HG03520 (cell line): Measurements from ENCODE around the gene COQ9.
A peak's percentile ranks its signal among the peaks of the same experiment; 100 is the strongest.

Source experiments
- ATAC-seq: cut with Tn5 transposase; IDR thresholded peaks from one replicate; pipeline ENCODE4 v1.9.1; 2021; ENCODE audit warnings: mild to moderate bottlenecking, moderate library complexity; ENCODE audit not compliant: unreplicated experiment

The COQ9 gene

GRCh38 chr16:57471852-57472664 is 24.8 kb downstream of the COQ9 start:
- ATAC-seq, result no peak

- ATAC-seq, result no peak
These were observed 25.4 kb downstream of the COQ9 start for GRCh38 chr16:57472665-57473060.

DNA sequence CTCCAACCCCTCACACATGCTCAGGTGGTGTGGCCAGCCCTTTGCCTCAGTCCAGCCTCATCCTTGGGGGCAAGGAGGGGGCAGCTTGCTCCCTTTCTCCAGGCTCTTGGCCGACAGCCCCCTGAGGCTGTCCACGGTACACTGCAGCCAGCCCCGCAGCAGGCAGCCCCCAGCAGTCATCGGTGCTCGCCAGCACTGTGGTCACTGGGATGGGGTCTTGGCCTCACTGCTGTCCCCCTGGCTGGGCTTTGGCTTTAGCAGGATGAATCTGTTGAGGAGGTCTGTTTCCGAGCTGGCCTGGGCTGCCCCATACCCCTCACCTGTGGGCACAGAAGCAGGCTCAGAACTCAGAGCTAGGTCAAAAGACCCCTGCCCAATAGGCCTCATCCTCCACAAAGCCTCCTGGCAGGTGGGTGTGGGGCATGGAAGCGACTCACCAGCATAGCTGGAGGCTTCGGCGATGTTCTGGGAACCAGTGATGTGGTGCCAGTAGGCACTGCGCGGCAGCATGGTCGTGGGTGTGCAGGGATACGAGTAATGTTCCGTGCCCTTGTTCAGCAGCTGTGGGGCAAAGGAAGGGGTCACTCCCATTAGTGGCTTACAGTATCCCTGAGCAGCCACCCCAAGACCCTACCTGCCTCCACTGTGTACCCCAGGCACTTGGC is 26.0 kb downstream of the COQ9 start:
- no peak for ATAC-seq

DNA sequence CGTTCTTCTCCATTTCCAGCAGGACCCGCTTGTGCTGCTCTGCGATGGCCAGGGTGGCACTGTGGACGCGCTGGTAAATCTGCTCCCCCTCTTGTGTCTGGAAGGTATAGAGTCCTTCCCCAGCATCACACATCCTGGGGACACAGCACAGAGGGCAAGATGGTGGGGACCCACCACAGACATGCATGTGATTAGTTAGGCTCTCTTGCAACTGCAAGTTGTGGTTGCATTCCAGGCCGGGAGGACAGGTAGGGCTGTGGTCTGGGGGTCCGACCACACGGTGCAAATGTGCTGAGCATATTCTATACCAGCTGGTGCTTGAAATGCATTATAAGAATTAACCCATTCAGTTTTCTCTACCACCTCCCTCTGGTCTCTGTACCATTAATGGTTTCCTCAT is 26.6 kb downstream of the COQ9 start:
- no peak for ATAC-seq

DNA sequence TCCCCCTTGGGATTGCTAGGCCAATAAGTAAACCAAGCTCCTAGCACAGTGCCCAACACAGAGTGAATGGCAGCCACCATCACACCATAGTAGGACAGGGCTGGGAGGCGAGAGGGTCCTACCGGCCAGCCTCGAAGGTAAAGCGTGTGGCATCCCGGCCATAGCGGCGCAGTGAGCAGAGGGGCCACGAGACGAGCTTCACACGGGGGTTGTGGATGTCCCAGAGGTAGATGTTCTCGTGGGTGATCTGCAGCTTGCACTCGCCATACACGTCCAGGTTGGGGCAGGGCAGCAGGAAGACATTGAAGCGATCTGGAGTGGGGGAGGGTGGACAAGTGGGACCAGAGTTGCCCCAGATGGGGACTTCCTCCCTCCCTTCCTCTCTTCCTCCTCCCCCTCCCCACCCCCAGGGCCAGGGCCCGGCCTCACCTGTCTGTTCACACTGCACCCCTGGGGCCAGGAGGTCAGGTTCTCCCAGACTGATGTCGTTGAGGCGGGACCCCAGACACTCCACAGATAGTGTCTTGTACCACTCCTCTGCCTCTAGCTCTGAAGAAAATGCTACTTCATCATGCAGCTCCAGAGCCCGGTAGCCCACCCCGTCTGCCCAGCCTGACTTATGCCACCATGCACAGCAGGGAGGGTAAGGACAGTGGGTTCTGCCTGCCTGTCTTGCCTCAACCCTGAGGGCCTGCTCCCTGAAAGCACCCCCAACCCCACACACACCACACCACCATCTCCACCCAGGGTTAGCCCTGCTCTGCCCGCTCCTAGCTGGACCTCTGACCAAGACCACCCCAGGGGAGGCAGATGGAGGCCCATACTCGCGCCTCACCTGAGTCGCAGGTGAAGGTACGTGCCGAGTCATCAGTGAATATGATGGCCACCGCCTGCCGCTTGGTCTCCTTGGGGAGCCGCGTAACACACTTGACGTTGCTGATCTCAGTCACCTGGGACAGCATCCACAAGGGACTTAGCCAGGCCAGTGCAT is 27.7 kb downstream of the COQ9 start:
- no peak for ATAC-seq

DNA sequence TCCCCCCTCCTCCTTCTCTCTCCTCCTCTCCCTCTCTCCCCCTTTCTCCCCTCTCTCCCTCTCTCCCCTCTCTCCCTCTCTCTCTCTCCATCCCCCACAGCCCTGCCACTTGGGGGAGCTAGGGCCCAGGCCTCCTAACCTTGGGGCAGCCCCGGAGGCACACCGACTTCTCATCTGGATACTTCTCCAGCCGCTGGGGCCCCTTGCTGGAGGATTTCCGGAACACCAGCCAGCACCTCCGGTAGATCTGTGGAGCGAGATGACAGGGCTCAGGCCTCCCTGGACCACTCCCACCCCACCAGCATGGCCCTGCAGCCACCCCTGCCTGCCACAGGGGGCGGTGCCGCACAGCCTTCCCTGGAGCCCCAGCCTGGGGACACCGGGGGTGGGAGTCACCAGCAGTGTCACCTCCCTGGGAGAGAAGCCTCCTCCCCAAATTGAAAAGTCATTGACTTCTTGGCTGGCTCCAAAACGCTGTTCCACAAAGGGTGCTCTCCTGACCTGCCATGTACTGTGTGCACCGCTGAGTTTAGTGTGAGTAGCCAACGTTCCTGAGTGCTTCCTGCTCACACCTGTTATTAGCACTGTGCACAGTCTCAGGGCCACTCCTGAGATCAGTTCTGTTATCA is 28.5 kb downstream of the COQ9 start:
- ATAC-seq, result peak; percentile 89

DNA sequence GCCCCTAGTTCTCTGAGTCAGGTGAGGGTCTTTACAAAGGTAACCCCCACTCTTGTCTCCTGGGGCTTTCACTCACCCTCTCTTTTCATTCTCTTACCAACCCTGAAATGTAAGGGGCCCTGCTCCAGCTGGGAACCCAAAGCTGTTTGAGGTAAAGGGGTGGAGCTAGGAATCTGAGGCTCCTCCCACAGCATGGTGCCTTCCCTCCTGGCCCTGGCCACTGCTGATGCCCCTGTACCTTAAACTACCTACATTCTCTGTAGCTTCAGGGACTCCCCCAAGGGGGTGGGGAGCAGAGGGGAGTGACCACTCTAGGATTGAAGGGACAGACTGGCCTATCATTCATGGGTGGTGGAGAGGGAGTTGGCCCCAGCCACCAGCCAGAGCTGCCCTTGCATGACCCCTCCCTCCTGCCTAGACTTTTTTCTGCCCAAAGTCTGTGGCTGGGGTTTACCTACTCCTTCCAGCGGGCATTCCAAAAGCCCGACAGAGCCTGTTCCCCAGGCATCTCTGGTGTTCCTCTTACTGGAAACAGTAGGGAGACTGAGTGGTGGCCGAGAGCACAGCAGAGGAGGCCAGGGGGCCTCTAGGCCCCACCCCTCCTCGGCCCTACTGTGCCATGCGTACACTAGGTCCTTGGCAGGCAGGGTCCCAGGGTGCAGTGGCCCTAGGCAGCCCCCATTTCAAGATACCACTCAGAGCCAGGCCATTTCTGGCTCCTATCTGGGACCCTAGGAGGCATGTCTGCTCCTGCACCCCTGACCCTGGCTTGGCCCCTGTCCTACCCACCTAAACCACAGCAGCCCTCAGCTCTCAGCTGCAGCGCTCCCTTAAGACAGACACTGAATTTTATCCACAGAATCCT is 29.5 kb downstream of the COQ9 start:
- no peak for ATAC-seq

DNA sequence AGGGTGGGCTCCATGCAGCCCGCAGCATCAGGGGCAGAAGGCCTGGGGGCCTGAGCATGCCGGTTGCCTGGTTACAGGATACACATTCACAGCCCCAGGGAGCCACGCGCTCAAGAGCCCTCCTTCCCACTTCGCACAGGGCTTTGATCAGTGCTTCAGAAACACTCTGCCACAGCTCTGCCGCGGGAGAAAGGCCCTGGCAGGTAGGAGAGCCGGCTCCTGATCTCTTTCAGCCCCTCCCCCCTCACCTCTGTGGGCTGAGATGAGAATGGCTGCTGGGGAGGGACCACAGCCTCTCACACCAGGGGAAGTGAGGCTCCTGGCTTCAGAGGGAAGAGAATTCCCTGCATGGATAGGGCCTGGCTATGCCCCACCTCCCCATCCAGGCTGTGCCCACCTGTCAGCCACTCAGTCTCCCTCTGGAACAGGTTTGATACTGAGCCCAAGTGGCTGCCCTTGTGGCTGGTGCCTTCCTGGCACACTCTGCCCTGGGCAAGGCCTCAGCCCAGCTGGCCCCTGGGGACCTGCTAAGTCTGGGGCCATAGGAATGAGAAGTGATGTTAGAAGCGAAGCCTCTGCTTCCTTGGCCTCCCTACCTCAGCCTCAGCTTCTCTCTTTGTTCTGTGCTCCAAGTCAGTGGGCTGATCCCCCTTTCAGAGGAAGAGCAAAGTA is 30.4 kb downstream of the COQ9 start:
- no peak for ATAC-seq

DNA sequence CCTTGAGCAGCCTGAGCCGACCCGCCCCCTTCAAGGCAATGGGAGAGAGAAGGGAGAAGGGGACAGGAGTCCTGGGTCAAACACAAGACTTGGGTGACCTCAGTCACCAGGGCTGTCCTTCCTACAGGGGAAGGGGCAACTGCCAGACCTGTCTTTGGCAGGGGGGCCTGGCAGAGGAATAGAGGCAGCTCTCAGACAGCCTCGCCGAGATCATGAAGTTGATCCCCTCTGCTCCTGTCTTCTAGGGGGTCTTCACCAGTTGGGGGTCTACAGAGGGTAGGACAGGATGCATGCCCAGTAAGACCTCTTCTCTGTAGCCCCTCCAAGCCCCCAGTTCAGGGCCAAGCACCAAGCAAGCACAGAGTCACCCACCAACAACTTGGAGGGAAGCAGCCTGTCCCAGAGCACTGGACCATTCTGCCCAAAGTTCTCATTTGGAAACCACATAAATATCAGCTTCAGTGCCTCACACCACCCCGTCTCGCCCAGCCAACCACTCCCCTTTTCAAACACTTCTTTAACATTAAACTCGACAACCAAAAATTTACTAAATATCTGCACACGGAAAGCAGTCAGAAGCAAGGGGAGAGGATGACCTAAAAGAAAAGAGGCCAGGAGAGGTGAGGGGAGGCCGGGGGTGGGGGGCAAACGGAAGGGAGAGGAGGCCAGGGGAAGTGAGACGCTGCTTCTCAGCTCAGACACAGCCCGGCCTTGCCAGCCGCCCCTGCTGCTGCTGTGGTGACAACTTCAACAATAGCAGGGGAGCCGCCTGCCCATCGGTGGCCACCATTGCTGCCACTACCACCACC is 31.3 kb downstream of the COQ9 start:
- ATAC-seq, result no peak

DNA sequence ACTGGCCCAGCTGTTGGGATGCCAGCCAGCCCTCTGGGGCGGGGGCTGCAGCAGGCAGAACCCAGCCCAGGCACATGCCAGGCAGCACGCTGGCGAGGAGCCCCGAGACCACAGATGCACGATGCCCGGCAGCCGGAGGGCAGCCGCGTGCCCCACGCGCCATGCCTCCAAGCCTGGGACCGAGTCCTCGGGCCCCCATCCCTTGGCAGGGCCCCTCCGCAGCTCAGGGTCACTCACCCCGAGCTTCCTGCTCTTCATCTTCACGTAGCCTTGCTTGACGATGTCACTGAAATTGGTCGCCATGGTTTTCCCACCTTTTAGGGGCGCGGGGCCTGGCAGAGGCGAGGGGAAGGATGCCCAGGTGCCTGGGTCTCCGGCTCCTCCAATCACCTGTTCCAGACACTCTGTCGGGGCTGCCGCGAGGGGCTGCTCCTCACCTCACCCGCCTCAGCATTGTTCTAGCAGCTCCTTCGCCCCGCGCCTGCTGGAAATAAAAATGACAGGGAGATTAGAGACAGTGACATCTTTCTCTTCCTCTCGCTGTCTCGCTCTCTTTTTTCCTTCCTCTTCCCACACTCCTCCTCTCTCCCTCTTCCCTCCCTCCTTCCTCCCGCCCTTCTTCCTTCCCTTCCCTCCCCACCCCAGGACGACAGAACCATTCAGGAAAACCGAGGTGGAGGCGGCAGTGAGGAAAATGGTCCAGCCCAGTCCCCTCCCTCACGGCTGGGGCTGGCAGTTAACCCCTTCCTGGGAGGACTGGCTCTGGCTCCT is 32.1 kb downstream of the COQ9 start:
- ATAC-seq, result no peak

GRCh38 chr16:57479976-57480753 is 32.9 kb downstream of the COQ9 start:
- ATAC-seq, result no peak

GRCh38 chr16:57480754-57481230 is 33.5 kb downstream of the COQ9 start:
- no peak for ATAC-seq

DNA sequence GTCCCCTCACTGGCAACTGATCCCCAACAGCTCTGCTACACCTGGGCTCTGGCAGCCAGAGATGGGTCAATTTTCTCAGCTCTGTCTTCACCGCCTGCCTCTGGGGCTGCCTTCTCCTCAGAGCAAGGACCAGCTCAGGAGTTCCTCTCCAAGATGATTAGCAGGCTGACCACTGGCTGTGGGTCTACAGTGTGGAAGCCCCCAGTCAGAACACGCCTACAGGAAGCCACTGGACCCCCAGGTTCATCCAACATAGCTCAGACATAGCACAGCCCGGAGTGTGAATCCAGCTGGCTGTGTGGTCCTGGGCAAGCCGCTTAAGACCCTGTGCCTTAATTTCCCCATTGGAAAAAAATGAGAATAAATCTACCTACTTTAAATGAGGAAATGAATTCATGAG is 34.1 kb downstream of the COQ9 start:
- ATAC-seq, result no peak

DNA sequence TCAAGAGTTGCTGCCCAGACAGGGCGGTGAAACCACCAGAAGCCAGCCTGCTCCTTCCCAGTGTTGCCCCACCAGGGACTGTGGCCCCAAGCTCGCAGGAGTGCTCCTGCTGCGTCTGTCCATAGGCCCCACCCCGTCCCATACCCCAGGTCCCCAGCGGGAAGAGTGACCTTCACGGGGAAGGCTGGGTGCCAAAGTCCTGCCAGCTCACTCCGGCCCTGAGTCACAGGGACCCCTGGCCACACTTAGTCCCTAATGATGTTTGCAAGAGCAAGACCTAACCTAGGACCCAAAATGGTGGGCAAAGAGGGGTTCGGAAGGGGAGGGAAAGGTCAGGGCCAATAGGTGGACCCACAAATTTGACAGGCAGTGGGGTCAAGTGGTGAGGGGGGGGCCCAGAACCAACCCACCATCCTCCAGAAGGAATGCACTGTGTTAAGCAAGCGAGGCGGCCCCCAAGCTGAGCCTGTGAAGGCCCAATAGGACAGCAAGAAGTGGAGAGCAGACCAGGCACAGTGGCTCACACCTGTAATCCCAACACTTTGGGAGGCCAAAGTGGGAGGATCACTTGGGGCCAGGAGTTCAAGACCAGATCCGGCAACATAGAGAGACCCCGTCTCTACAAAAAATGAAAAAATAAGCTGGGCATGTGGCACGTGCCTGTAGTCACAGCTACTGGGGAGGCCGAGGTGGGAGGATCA is 35.7 kb downstream of the COQ9 start:
- no peak for ATAC-seq

- ATAC-seq, result no peak
These were observed 36.6 kb downstream of the COQ9 start for GRCh38 chr16:57483725-57484514.
